ENCODE data around the gene SFXN5. TPM values are rescaled to one million over a fixed set of nuclear protein-coding genes. Genes with fewer than 3 reads are reported as not detected.

SFXN5 gene
- total and polyA plus RNA-seq, 2 donors (not counting 3 experiments of a cell fraction or from before 2014, with no cell fraction given) = 18.7 to 28.6 TPM

- no TSS peak for BruUV-seq (replicated peaks)
- Histone ChIP-seq H3K9ac (replicated peaks; ENCODE audit: extremely low read depth, insufficient read depth, low read length) (no peak overlapping the region), H3K4me3 (replicated peaks in 1 of 3; ENCODE audit: insufficient read depth in 1 of 3, low read depth in 1 of 3, low read length in 3 of 3) (no peak overlapping the region), H3K9me1 (replicated peaks; ENCODE audit: control insufficient read depth, extremely low read depth, insufficient read depth, low read length) (no peaks in the 10 kb centered on the region), H3K27ac (ENCODE audit: insufficient read depth, low read depth, low read length) (no peak overlapping the region), H3K36me3 (ENCODE audit: control insufficient read depth in 2 of 2, extremely low read depth in 1 of 2, insufficient read depth in 2 of 2, low read length in 2 of 2) (peaks cover 6 to 27% of the 10 kb centered on the region in 2 experiments), H3K9me3 (replicated peaks; ENCODE audit: control insufficient read depth, insufficient read depth, low read length) (no peaks in the 10 kb centered on the region), H3K4me1 (ENCODE audit: control insufficient read depth, extremely low read depth, insufficient read depth, low read length) (peaks cover 31% of the 10 kb centered on the region), H3K4me2 (ENCODE audit: insufficient read depth, low read length) (no peak overlapping the region), H4K20me1 (replicated peaks; ENCODE audit: control insufficient read depth, extremely low read depth, insufficient read depth, low read length) (no peaks in the 10 kb centered on the region), H2AFZ (ENCODE audit: low read depth, low read length) (no peak overlapping the region), H3K79me2 (ENCODE audit: control insufficient read depth, insufficient read depth, low read length) (peaks cover 58% of the 10 kb centered on the region), H3K27me3 (ENCODE audit: control insufficient read depth in 2 of 2, insufficient read depth in 2 of 2, low read length in 2 of 2) (no peaks in the 10 kb centered on the region)
- ChIA-PET POLR2A (no interaction called here), CTCF (interaction anchor here (0.6 to 7.9 kb wide), 16 partner anchors 8 to 192 kb away, joined by 3 to 208 read pairs (median 6); partner anchors contain the start of genes RAB11FIP5, SFXN5 and SMYD5)
- intact Hi-C loops (cut with micrococcal nuclease) (loop anchor here (1.0 kb wide), 5 partner anchors 26 to 127 kb away; no protein-coding TSS in a partner anchor), dilution Hi-C loops (cut with MboI; ENCODE audit: extremely low pct_ligation_motif_present, low sequenced_read_pairs) (no loop called here)
- FAIRE-seq (peak; percentile 88), DNase-seq (ENCODE audit: low read depth, low spot score) (peak; percentile 76)
- TF ChIP-seq EZH2 (IDR thresholded peaks at IDR 0.05; ENCODE audit: borderline replicate concordance, low read depth, low read length, severe bottlenecking) (no peak), CTCF (IDR thresholded peaks at IDR 0.05; ENCODE audit: extremely low read depth in 1 of 2, insufficient read depth in 1 of 2, low read depth in 1 of 2, low read length in 2 of 2) (peak; percentile 95 to 96), MYC (IDR thresholded peaks at IDR 0.05; ENCODE audit: low read depth, low read length) (no peak), GATA2 (IDR thresholded peaks at IDR 0.05; ENCODE audit: insufficient read depth, insufficient read length, low read depth, low read length) (no peak)
Measured at GRCh38 chr2:73085691-73086090, 14.2 kb upstream of the SFXN5 start.

- FAIRE-seq = no peak
- Histone ChIP-seq H2AFZ (ENCODE audit: low read depth, low read length) (no peak overlapping the region), H3K9ac (replicated peaks; ENCODE audit: extremely low read depth, insufficient read depth, low read length) (no peak overlapping the region), H3K9me1 (replicated peaks; ENCODE audit: control insufficient read depth, extremely low read depth, insufficient read depth, low read length) (no peaks in the 10 kb centered on the region), H3K79me2 (ENCODE audit: control insufficient read depth, insufficient read depth, low read length) (peaks cover 51% of the 10 kb centered on the region), H3K9me3 (replicated peaks; ENCODE audit: control insufficient read depth, insufficient read depth, low read length) (no peaks in the 10 kb centered on the region), H3K27ac (ENCODE audit: insufficient read depth, low read depth, low read length) (peak overlapping the region; percentile 40), H3K36me3 (ENCODE audit: control insufficient read depth in 2 of 2, extremely low read depth in 1 of 2, insufficient read depth in 2 of 2, low read length in 2 of 2) (peaks cover 6 to 33% of the 10 kb centered on the region in 2 experiments), H3K27me3 (ENCODE audit: control insufficient read depth in 2 of 2, insufficient read depth in 2 of 2, low read length in 2 of 2) (no peaks in the 10 kb centered on the region), H3K4me2 (ENCODE audit: insufficient read depth, low read length) (no peak overlapping the region), H3K4me3 (replicated peaks in 1 of 3; ENCODE audit: insufficient read depth in 1 of 3, low read depth in 1 of 3, low read length in 3 of 3) (no peak overlapping the region), H4K20me1 (replicated peaks; ENCODE audit: control insufficient read depth, extremely low read depth, insufficient read depth, low read length) (no peaks in the 10 kb centered on the region), H3K4me1 (ENCODE audit: control insufficient read depth, extremely low read depth, insufficient read depth, low read length) (peaks cover 26% of the 10 kb centered on the region)
- DNase-seq (ENCODE audit: low read depth, low spot score) = no peak
- intact Hi-C loops (cut with micrococcal nuclease) = loop anchor here (1.0 kb wide), 7 partner anchors 14 to 193 kb away; partner anchors contain the start of gene SFXN5
- ChIA-PET POLR2A (no interaction called here), CTCF (interaction anchor here (0.8 to 7.9 kb wide), 18 partner anchors 9 to 192 kb away, joined by 3 to 208 read pairs (median 6); partner anchors contain the start of genes RAB11FIP5, SFXN5 and SMYD5)
- TF ChIP-seq MAX (IDR thresholded peaks at IDR 0.05; ENCODE audit: insufficient read depth, insufficient read length) (no peak), POLR2A (IDR thresholded peaks at IDR 0.05; ENCODE audit: low read depth, low read length) (no peak), FOS (IDR thresholded peaks at IDR 0.05; ENCODE audit: borderline replicate concordance, insufficient read depth, low read length) (no peak)
- dilution Hi-C loops (cut with MboI; ENCODE audit: extremely low pct_ligation_motif_present, low sequenced_read_pairs) = no loop called here
- BruUV-seq (replicated peaks) = no TSS peak
Measured at GRCh38 chr2:73084971-73085370, 13.5 kb upstream of the SFXN5 start.
